HepG2 (cell line): Measurements from ENCODE around the gene TLCD1. TPM values are rescaled to one million over a fixed set of nuclear protein-coding genes. Genes with fewer than 3 reads are reported as not detected.

ENCODE experiments used
- BRCA1 ChIP-seq: sonication (generic); formaldehyde crosslinking; IDR thresholded peaks from 2 replicates; pipeline ENCODE4 v1.4.0; 2020; ENCODE audit warnings: missing genetic modification reagents
- KLF11 ChIP-seq: IDR thresholded peaks from 2 replicates; pipeline ENCODE4 v1.6.1; 2016; ENCODE audit warnings: missing compliant biosample characterization
- MAZ ChIP-seq, 2 experiments: sonication (generic) in 1 of 2; formaldehyde crosslinking in 1 of 2; IDR thresholded peaks; 2 replicates each; pipeline versions ENCODE4 v1.5.0 to v1.6.1; 2012 to 2020; ENCODE audit warnings: low read depth in 2 of 2, mild to moderate bottlenecking in 2 of 2, borderline replicate concordance in 1 of 2, improper control_type of control experiment in 1 of 2, low read length in 1 of 2, missing genetic modification reagents in 1 of 2, moderate library complexity in 1 of 2
- NFE2L1 ChIP-seq: sonication (generic); formaldehyde crosslinking; IDR thresholded peaks from 2 replicates; pipeline ENCODE4 v1.4.0; 2020; ENCODE audit warnings: missing genetic modification reagents, mild to moderate bottlenecking, borderline replicate concordance
- TBX2 ChIP-seq: sonication (generic); formaldehyde crosslinking; IDR thresholded peaks from 2 replicates; pipeline ENCODE4 v1.5.0; 2020; ENCODE audit warnings: missing genetic modification reagents, mild to moderate bottlenecking, borderline replicate concordance
- ZNF557 ChIP-seq: sonication (generic); formaldehyde crosslinking; IDR thresholded peaks from 2 replicates; pipeline ENCODE4 v1.4.0; 2020; ENCODE audit warnings: missing genetic modification reagents
- ZNF558 ChIP-seq: sonication (generic); formaldehyde crosslinking; IDR thresholded peaks from 2 replicates; pipeline ENCODE4 v1.9.0; 2022; ENCODE audit warnings: mild to moderate bottlenecking, missing genetic modification reagents, borderline replicate concordance
- ZSCAN9 ChIP-seq: IDR thresholded peaks from 2 replicates; pipeline ENCODE4 v1.6.1; 2016; ENCODE audit warnings: borderline replicate concordance
- polyA plus RNA-seq, 8 experiments: library from polyadenylated mRNA; depleted of rRNA in 3 of 8; stranded (reverse) in 7 of 8; unstranded in 1 of 8; fragments of >200 nt; fragmentation: Illumina TruSeq in 4 of 8; extraction: Trizol in 4 of 8; gene quantifications; 2 replicates each; pipeline versions ENCODE4 v1.2.1 to v1.2.3, GENCODE V29; 2011 to 2016; ENCODE audit warnings: low read depth in 4 of 8, missing spikeins in 1 of 8, mixed read lengths in 1 of 8; ENCODE audit not compliant: insufficient read depth in 1 of 8
- total RNA-seq, 5 experiments: library from RNA; depleted of rRNA; stranded (reverse); fragments of >200 nt; fragmentation: Illumina TruSeq; extraction: Trizol; gene quantifications; 2 replicates each; pipeline ENCODE4 v1.2.3, GENCODE V29; 2016; ENCODE audit warnings: low read depth in 1 of 5
- TF ChIP-seq, protein P1 (sequence below): sonication (generic); formaldehyde crosslinking; IDR thresholded peaks from 2 replicates; pipeline ENCODE4 v1.4.0; 2020; ENCODE audit warnings: missing genetic modification reagents, borderline replicate concordance
- TF ChIP-seq, protein P2 (sequence below): sonication (generic); formaldehyde crosslinking; IDR thresholded peaks from 2 replicates; pipeline ENCODE4 v1.4.0; 2020; ENCODE audit warnings: missing genetic modification reagents
- TF ChIP-seq, protein P3 (sequence below): sonication (generic); formaldehyde crosslinking; conservative IDR thresholded peaks from 2 replicates; pipeline ENCODE4 v1.4.0; 2020; ENCODE audit warnings: missing genetic modification reagents
- TF ChIP-seq, protein P4 (sequence below): sonication (generic); formaldehyde crosslinking; IDR thresholded peaks from 2 replicates; pipeline ENCODE4 v1.5.0; 2020; ENCODE audit warnings: mild to moderate bottlenecking, missing genetic modification reagents
- TF ChIP-seq, protein P5 (sequence below), 2 experiments: sonication (generic) in 1 of 2; formaldehyde crosslinking in 1 of 2; IDR thresholded peaks; 2 replicates each; pipeline versions ENCODE4 v1.5.1 to v1.6.1; 2011 to 2020; ENCODE audit warnings: borderline replicate concordance in 1 of 2, low read depth in 1 of 2, low read length in 1 of 2, mild to moderate bottlenecking in 1 of 2, missing genetic modification reagents in 1 of 2, moderate library complexity in 1 of 2

TLCD1 gene
- total and polyA plus RNA-seq, 2 of the 13 experiments (the other 11 are each of a cell fraction or from before 2014, with no cell fraction given), result 14.9 to 19.6 TPM

DNA sequence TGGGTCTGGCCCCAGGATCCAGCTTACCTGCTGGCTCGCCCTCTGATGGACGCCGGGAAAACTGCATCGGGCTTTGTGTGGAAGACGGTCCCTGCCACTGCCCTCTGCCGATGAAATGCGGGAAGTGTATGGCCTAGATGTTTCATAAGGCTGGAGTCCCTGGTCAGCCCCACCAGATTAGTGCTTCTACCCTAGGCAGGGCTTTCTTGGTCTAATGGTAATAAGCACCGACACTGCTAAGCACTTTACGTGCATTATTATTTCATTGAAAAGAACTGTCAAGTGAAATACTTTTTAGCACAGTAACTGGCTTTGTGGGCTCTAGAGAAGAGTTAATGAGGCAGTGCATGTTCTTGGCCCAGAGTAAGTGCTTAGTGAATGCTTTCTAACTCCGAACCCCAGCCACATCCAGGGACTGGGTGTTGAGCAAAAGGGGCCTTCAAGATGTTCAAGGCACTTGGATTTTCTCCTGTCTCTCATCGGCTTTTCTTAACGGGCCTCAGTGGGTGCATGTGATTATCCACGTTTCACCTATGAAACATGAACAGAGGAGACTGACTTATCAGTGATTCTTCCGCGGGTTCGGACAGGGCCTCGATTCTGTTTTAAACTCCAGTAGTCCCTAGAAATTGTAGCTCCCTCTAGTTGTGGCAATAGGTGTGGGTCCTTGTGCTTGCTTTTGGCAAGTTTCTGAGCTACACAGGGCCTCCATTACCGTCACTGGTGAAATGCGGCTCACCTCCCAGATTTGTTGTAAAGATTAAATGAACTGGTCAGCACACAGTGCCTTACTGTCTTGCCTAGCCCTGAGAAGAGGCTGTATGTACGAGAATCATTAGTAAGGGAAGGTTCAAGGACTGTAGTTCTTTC lies 24.4 kb upstream of the TLCD1 start (continued):
- TF ChIP-seq, protein P1, sequence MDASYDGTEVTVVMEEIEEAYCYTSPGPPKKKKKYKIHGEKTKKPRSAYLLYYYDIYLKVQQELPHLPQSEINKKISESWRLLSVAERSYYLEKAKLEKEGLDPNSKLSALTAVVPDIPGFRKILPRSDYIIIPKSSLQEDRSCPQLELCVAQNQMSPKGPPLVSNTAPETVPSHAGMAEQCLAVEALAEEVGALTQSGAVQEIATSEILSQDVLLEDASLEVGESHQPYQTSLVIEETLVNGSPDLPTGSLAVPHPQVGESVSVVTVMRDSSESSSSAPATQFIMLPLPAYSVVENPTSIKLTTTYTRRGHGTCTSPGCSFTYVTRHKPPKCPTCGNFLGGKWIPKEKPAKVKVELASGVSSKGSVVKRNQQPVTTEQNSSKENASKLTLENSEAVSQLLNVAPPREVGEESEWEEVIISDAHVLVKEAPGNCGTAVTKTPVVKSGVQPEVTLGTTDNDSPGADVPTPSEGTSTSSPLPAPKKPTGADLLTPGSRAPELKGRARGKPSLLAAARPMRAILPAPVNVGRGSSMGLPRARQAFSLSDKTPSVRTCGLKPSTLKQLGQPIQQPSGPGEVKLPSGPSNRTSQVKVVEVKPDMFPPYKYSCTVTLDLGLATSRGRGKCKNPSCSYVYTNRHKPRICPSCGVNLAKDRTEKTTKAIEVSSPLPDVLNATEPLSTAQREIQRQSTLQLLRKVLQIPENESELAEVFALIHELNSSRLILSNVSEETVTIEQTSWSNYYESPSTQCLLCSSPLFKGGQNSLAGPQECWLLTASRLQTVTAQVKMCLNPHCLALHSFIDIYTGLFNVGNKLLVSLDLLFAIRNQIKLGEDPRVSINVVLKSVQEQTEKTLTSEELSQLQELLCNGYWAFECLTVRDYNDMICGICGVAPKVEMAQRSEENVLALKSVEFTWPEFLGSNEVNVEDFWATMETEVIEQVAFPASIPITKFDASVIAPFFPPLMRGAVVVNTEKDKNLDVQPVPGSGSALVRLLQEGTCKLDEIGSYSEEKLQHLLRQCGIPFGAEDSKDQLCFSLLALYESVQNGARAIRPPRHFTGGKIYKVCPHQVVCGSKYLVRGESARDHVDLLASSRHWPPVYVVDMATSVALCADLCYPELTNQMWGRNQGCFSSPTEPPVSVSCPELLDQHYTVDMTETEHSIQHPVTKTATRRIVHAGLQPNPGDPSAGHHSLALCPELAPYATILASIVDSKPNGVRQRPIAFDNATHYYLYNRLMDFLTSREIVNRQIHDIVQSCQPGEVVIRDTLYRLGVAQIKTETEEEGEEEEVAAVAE (CRISPR knock-in tag), result no peak
- no peak for TF ChIP-seq KLF11
- TF ChIP-seq, protein P2, sequence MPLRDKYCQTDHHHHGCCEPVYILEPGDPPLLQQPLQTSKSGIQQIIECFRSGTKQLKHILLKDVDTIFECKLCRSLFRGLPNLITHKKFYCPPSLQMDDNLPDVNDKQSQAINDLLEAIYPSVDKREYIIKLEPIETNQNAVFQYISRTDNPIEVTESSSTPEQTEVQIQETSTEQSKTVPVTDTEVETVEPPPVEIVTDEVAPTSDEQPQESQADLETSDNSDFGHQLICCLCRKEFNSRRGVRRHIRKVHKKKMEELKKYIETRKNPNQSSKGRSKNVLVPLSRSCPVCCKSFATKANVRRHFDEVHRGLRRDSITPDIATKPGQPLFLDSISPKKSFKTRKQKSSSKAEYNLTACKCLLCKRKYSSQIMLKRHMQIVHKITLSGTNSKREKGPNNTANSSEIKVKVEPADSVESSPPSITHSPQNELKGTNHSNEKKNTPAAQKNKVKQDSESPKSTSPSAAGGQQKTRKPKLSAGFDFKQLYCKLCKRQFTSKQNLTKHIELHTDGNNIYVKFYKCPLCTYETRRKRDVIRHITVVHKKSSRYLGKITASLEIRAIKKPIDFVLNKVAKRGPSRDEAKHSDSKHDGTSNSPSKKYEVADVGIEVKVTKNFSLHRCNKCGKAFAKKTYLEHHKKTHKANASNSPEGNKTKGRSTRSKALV (CRISPR knock-in tag), result no peak
- TF ChIP-seq, protein P3, sequence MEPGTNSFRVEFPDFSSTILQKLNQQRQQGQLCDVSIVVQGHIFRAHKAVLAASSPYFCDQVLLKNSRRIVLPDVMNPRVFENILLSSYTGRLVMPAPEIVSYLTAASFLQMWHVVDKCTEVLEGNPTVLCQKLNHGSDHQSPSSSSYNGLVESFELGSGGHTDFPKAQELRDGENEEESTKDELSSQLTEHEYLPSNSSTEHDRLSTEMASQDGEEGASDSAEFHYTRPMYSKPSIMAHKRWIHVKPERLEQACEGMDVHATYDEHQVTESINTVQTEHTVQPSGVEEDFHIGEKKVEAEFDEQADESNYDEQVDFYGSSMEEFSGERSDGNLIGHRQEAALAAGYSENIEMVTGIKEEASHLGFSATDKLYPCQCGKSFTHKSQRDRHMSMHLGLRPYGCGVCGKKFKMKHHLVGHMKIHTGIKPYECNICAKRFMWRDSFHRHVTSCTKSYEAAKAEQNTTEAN (CRISPR knock-in tag), result no peak
- TF ChIP-seq ZSCAN9 (CRISPR knock-in tag), result no peak; the same call in 1 of the 2 replicates
- TF ChIP-seq, protein P4, sequence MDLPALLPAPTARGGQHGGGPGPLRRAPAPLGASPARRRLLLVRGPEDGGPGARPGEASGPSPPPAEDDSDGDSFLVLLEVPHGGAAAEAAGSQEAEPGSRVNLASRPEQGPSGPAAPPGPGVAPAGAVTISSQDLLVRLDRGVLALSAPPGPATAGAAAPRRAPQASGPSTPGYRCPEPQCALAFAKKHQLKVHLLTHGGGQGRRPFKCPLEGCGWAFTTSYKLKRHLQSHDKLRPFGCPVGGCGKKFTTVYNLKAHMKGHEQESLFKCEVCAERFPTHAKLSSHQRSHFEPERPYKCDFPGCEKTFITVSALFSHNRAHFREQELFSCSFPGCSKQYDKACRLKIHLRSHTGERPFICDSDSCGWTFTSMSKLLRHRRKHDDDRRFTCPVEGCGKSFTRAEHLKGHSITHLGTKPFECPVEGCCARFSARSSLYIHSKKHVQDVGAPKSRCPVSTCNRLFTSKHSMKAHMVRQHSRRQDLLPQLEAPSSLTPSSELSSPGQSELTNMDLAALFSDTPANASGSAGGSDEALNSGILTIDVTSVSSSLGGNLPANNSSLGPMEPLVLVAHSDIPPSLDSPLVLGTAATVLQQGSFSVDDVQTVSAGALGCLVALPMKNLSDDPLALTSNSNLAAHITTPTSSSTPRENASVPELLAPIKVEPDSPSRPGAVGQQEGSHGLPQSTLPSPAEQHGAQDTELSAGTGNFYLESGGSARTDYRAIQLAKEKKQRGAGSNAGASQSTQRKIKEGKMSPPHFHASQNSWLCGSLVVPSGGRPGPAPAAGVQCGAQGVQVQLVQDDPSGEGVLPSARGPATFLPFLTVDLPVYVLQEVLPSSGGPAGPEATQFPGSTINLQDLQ, result no peak
- no peak; the same call in 1 of the 2 replicates for TF ChIP-seq MAZ (IDR thresholded peaks at IDR 0.05; ENCODE audit: borderline replicate concordance, low read depth, low read length)
- TF ChIP-seq MAZ (CRISPR knock-in tag; IDR thresholded peaks at IDR 0.05; ENCODE audit: low read depth), result no peak
- TF ChIP-seq NFE2L1, result no peak
- TF ChIP-seq ZNF558, result no peak
- no peak; the same call in 1 of the 2 replicates for TF ChIP-seq ZNF557 (CRISPR knock-in tag)
- no peak for TF ChIP-seq TBX2 (CRISPR knock-in tag)
- no peak for TF ChIP-seq BRCA1 (CRISPR knock-in tag)
- TF ChIP-seq, protein P5, sequence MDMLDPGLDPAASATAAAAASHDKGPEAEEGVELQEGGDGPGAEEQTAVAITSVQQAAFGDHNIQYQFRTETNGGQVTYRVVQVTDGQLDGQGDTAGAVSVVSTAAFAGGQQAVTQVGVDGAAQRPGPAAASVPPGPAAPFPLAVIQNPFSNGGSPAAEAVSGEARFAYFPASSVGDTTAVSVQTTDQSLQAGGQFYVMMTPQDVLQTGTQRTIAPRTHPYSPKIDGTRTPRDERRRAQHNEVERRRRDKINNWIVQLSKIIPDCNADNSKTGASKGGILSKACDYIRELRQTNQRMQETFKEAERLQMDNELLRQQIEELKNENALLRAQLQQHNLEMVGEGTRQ (IDR thresholded peaks at IDR 0.05; ENCODE audit: low read depth, low read length), result no peak
- TF ChIP-seq, protein P5 (CRISPR knock-in tag; IDR thresholded peaks at IDR 0.05; ENCODE audit: borderline replicate concordance), result no peak
